Panc1 (cell line): ENCODE results near the gene RPS15A. TPM values are rescaled to one million over a fixed set of nuclear protein-coding genes. Genes with fewer than 3 reads are reported as not detected.
A peak's percentile ranks its signal among the peaks of the same experiment; 100 is the strongest.

Source experiments
- ATAC-seq: fragments of 200-7000 bp; cut with Tn5 transposase; 2 replicates; pipeline ENCODE4 v1.9.1; 2020; ENCODE audit warnings: mild to moderate bottlenecking, moderate library complexity
- BruUV-seq: library from RNA; stranded (reverse); fragments of 400-500 nt; replicated peaks from 2 replicates; lab custom pipeline; 2021; lab: Mats Ljungman, UMichigan
- CTCF ChIA-PET: fragments of 300-600 bp; sonication (Branson Sonifier 250); formaldehyde crosslinking; loops from one replicate; lab custom pipeline; 2022; ENCODE audit warnings: antibody characterized with exemption; lab: Charles Lee
- POLR2A ChIA-PET: fragments of 300-600 bp; sonication (Branson Sonifier 250); formaldehyde crosslinking; loops from one replicate; lab custom pipeline; 2022; ENCODE audit warnings: antibody characterized with exemption; lab: Charles Lee
- DNase-seq: peaks from one replicate; pipeline ENCODE4 v3.0.0-alpha.2; 2010; ENCODE audit warnings: low read depth, low spot score
- H3K27ac ChIP-seq: 2 replicates; pipeline ENCODE4 v1.5.1; 2011; ENCODE audit warnings: mild to moderate bottlenecking, low read length, inconsistent platforms
- H3K27me3 ChIP-seq: fragments of 200-500 bp; sonication (Bioruptor generic); 2 replicates; pipeline ENCODE4 v1.6.0; 2014; ENCODE audit warnings: low read length, inconsistent platforms; ENCODE audit not compliant: control insufficient read depth, insufficient read depth
- H3K36me3 ChIP-seq: fragments of 200-500 bp; sonication (Bioruptor generic); 2 replicates; pipeline ENCODE4 v1.5.1; 2014; ENCODE audit warnings: inconsistent platforms, mild to moderate bottlenecking, low read length, moderate library complexity; ENCODE audit not compliant: control insufficient read depth, insufficient read depth
- H3K4me1 ChIP-seq: 2 replicates; pipeline ENCODE4 v1.5.1; 2011; ENCODE audit warnings: inconsistent platforms, mild to moderate bottlenecking, low read length, moderate library complexity; ENCODE audit not compliant: control insufficient read depth, insufficient read depth
- H3K4me3 ChIP-seq, 2 experiments: 2 replicates each; pipeline ENCODE4 v1.5.1; 2011 to 2012; ENCODE audit warnings: low read depth in 2 of 2, low read length in 2 of 2, mild to moderate bottlenecking in 2 of 2, inconsistent platforms in 1 of 2, moderate library complexity in 1 of 2
- H3K9me3 ChIP-seq: fragments of 200-500 bp; sonication (Bioruptor generic); 2 replicates; pipeline ENCODE4 v1.5.1; 2014; ENCODE audit warnings: low read depth, mild to moderate bottlenecking, inconsistent platforms, low read length, moderate library complexity; ENCODE audit not compliant: control insufficient read depth, insufficient read depth
- CTCF ChIP-seq: fragments of 450-650 bp; IDR thresholded peaks from 2 replicates; pipeline ENCODE4 v1.5.1; 2017; ENCODE audit warnings: mild to moderate bottlenecking
- POLR2AphosphoS5 ChIP-seq: IDR thresholded peaks from 2 replicates; pipeline ENCODE4 v1.6.1; 2012; ENCODE audit warnings: mild to moderate bottlenecking, low read depth, low read length, moderate library complexity
- REST ChIP-seq, 2 experiments: IDR thresholded peaks; 2 replicates each; pipeline ENCODE4 v1.6.1; 2011 to 2012; ENCODE audit warnings: low read depth in 2 of 2, control low read depth in 1 of 2, low read length in 1 of 2, mild to moderate bottlenecking in 1 of 2, moderate library complexity in 1 of 2; ENCODE audit not compliant: insufficient read depth in 1 of 2
- SIN3A ChIP-seq: IDR thresholded peaks from 2 replicates; pipeline ENCODE4 v1.6.1; 2012; ENCODE audit warnings: low read depth, mild to moderate bottlenecking, low read length, moderate library complexity, borderline replicate concordance; ENCODE audit not compliant: insufficient read depth
- TCF7L2 ChIP-seq: IDR thresholded peaks from 2 replicates; pipeline ENCODE4 v1.6.1; 2011; ENCODE audit warnings: mild to moderate bottlenecking, low read depth, low read length, inconsistent platforms
- in situ Hi-C: cut with HindIII; loops from 2 replicates; pipeline ENCODE4 v1.10.0; 2016; ENCODE audit warnings: low sequenced_read_pairs, low pct_unique_long_range_greater_than_20kb
- intact Hi-C: fragments of 100-400 bp; cut with micrococcal nuclease; formaldehyde crosslinking; loops from one replicate; pipeline ENCODE4 v1.10.0; 2022; ENCODE audit not compliant: unreplicated experiment
- total RNA-seq: library from RNA; stranded (reverse); gene quantifications from one replicate; pipeline ENCODE4 v1.2.1, GENCODE V29; 2021; ENCODE audit not compliant: unreplicated experiment

The RPS15A gene
- total RNA-seq, 1 experiment from 2014 or later: 1,366 TPM

- in situ Hi-C loops: no loop called here
- Histone ChIP-seq H3K9me3 (no peaks in the 10 kb centered on the region), H3K27me3 (no peaks in the 10 kb centered on the region), H3K4me1 (peaks cover 47% of the 10 kb centered on the region), H3K4me3 (peak overlapping the region; percentile 90 to 94), H3K36me3 (peaks cover 31% of the 10 kb centered on the region), H3K27ac (peak overlapping the region; percentile 93)
- no peak for DNase-seq
- POLR2A ChIA-PET: interaction anchor here (2.0 kb wide), 1 partner anchor 15 kb away, joined by 4 read pairs; no protein-coding TSS in a partner anchor
- no peak for TF ChIP-seq SIN3A
- no peak for TF ChIP-seq POLR2AphosphoS5
- TF ChIP-seq REST (IDR thresholded peaks at IDR 0.05; ENCODE audit: insufficient read depth in 1 of 2, low read depth in 2 of 2, low read length in 1 of 2): no peak
- TF ChIP-seq TCF7L2: no peak
- intact Hi-C loops: loop anchor here (2.0 kb wide), 1 partner anchor 169 kb away; no protein-coding TSS in a partner anchor
- CTCF ChIA-PET: no interaction called here
- ATAC-seq: no peak
- BruUV-seq: TSS peak; percentile 57
Measured at GRCh38 chr16:18800293-18800692, 10.2 kb upstream of the RPS15A start.

- H3K4me3 ChIP-seq: peak overlapping the region; percentile 90 to 94
- TF ChIP-seq CTCF (no peak), REST (IDR thresholded peaks at IDR 0.05; ENCODE audit: insufficient read depth in 1 of 2, low read depth in 2 of 2, low read length in 1 of 2) (no peak), SIN3A (no peak), POLR2AphosphoS5 (no peak), TCF7L2 (no peak)
- in situ Hi-C loops: no loop called here
- peak overlapping the region; percentile 93 for H3K27ac ChIP-seq
- intact Hi-C loops: no loop called here
- no peak for DNase-seq
- no TSS peak for BruUV-seq
- no peaks in the 10 kb centered on the region for H3K27me3 ChIP-seq
- ChIA-PET POLR2A (no interaction called here), CTCF (no interaction called here)
- ATAC-seq: no peak
- no peaks in the 10 kb centered on the region for H3K9me3 ChIP-seq
- H3K36me3 ChIP-seq: peaks cover 38% of the 10 kb centered on the region
- H3K4me1 ChIP-seq: peaks cover 40% of the 10 kb centered on the region
Measured at GRCh38 chr16:18799500-18799899, 9.4 kb upstream of the RPS15A start.
